Measurements from ENCODE around the gene PWWP2B.
A peak's percentile ranks its signal among the peaks of the same experiment; 100 is the strongest.
"Not testable (repeated sequence)": the region's sequence is repeated elsewhere in the genome, so short reads cannot be mapped to it uniquely, and the experiment has no call there.

PWWP2B gene

DNA sequence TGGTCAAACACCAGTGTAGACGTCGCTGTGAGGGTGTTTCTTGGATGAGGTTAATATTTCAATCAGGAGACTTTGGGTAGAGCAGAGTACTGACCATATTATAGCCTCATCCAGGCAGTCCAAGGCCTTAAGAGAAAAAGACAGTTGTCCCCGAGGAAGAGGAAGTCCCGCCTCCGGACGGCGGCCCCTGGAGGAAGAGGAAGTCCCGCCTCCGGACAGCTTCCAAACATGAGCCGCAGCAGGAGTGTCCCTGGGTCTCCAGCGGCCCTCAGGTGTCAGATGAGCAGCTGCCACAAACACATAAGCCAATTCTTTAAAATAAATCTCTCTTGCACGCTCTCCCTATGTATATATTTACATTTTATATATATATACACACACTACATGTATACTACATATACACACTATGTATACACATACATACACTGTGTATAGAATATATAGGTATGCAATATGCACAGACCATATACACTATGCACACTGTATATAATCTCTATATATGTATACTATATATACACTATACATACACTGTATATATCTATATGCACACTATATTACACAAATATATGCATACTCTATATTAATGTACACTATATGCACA is 37.5 kb downstream of the PWWP2B start:
- no peak for DNase-seq (ENCODE audit: low spot score)

DNA sequence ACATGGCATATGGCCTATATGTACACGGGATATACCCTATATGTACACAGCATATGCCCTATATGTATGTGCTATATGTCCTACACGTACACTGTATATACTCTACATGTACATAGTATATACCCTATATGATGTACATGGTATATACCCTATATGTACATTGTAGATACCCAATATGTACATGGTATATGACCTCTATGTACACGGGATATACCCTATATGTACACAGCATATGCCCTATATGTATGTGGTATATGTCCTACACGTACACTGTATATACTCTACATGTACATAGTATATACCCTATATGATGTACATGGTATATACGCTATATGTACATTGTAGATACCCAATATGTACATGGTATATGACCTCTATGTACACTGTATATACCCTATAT is 38.3 kb downstream of the PWWP2B start:
- not testable (repeated sequence) for DNase-seq (ENCODE audit: low spot score)

DNA sequence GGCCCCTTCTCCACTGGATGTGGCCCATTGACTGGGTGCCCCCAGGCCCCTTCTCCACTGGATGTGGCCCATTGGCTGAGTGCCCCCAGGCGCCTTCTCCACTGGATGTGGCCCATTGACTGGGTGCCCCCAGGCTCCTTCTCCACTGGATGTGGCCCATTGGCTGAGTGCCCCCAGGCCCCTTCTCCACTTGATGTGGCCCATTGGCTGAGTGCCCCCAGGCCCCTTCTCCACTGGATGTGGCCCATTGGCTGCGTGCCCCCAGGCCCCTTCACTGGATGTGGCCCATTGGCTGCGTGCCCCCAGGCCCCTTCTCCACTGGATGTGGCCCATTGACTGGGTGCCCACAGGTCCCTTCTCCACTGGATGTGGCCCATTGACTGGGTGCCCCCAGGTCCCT is 39.1 kb downstream of the PWWP2B start:
- DNase-seq (ENCODE audit: low spot score): not testable (repeated sequence)

GRCh38 chr10:132436861-132437410 is 39.9 kb downstream of the PWWP2B start:
- no peak for DNase-seq (ENCODE audit: low spot score)

DNA sequence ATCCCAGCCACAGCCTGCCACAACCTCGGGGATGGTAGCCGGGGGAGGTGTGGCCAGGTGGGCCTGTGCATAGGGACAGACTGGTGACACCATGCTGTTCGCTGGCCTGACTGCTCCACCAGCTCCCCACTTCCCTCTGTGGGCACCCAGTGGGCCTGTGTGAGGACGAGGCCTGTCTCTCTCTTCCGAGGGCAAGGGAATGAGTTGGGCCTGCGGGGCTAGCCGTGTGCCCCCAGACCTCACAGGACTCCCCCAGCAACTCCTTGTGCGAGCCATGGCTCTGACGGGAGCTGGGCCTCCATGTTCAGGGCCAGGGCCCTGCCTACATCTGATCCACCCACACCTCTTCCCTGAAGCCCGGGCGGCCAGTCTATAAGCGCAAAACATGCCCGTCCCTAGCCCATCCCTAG is 40.5 kb downstream of the PWWP2B start:
- DNase-seq (ENCODE audit: low spot score): no peak

DNA sequence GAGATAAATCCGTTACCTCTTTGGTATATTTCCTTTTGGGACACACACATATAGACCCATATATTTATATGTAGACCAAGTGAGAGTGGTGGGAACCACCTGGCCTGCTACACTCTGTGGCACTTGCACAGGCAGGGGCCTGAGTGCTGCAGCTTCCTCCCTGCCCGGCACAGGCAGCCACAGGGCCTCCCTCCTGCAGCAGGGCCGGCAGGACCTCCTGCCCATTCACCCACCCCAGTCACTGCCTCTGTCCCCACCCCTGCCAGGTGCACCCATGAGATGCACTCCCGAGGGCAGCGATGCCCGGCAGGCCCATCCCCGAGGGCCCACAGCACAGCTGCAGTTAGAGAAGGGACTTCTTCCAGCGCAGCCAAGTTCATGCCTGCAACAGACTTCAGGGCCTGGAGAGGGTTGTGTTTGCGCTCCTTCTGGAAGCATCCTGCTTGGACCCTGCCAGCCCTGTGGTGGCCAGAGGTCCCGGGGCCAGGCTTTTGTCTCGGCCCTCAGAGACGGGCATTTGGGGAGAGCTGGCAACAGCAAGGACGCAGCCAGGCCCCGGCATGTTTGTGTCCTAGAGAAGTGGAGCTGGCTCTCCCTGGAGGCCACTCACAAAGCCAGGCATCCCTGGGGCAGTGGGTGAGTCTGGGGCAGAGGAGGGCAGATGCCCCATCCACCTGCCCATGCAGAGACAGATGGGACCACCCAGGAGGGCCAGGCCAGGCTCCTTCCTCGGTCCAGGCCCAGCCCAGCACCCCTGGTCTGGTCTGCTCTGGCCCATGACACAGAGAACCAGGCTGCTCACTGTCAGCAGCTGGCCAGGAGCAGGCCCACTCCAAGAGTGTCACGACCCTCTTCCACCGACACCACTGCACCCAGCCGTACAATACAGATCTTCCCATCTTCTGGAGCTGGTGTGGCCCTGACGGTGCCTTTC is 41.4 kb downstream of the PWWP2B start:
- DNase-seq (ENCODE audit: low spot score): no peak

- DNase-seq (ENCODE audit: low spot score): no peak
Measured at GRCh38 chr10:132439025-132439388, 42.0 kb downstream of the PWWP2B start.

GRCh38 chr10:132439424-132440163 is 42.6 kb downstream of the PWWP2B start:
- no peak for DNase-seq (ENCODE audit: low spot score)

- DNase-seq (ENCODE audit: low spot score): no peak
Measured at GRCh38 chr10:132440791-132441565, 44.0 kb downstream of the PWWP2B start.

GRCh38 chr10:132441818-132442524 is 45.0 kb downstream of the PWWP2B start:
- no peak for DNase-seq (ENCODE audit: low spot score)

- no peak for DNase-seq (ENCODE audit: low spot score)
Measured at GRCh38 chr10:132442636-132443035, 45.6 kb downstream of the PWWP2B start.

DNA sequence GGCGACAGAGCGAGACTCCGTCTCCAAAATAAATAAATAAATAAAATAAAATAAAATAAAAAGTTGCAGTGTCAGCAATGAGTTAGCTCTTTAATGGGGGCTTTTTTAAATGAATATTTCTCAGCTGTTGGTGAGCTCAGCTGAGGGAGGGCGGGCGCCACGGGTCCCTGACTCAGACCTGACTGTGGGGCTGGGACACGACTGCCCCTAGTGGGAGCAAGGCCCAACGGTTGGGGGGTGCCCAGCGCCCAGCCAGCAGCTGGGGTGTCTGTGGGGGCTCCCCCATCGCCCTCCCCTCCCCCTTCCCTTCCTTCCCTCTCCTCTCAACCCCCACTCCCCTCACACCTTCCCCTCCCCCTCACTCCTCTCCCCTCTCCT is 46.6 kb downstream of the PWWP2B start:
- peak; percentile 47 for DNase-seq (ENCODE audit: low spot score)

DNA sequence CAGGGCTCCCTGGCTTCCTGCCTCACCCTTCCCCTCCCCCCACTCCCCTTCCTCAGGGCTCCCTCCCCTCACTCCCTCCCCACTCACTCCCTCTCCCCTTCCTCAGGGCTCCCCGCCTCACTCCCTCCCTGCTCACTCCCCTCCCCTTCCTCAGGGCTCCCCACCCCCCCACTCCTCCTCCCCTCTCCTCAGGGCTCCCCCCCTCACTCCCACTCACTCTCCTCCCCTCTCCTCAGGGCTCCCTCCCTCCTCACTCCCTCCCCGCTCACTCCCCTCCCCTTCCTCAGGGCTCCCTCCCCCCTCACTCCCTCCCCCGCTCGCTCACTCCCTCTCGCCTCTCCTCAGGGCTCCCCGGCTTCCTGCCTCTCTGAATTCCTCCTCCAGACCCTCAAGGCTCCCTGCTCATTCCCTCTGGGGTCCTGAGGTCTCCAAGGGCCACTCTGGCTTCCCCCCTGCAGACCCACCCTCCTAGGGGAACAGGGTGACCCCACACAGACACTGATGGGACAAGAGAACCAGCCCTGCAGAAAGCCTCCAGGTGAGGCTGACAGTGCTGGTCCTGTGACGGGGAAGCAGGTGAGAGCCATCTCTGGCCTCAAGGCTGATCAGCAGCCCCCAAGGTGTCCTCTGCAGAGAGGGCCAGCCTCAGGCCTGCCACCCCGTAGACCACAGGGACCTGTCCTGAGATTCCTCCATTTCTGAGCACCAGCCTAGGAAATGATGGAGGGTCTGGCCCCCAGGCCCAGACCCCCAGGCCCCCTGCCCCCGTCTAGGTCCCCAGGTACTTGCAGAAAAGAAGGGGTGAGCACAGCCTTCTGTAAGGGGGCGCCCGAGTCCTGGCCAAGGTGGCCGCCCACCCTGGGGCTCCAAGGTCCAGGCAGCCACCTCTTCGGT is 47.2 kb downstream of the PWWP2B start:
- DNase-seq (ENCODE audit: low spot score): no peak

- DNase-seq (ENCODE audit: low spot score): no peak
Measured at GRCh38 chr10:132444877-132445351, 47.9 kb downstream of the PWWP2B start.

DNA sequence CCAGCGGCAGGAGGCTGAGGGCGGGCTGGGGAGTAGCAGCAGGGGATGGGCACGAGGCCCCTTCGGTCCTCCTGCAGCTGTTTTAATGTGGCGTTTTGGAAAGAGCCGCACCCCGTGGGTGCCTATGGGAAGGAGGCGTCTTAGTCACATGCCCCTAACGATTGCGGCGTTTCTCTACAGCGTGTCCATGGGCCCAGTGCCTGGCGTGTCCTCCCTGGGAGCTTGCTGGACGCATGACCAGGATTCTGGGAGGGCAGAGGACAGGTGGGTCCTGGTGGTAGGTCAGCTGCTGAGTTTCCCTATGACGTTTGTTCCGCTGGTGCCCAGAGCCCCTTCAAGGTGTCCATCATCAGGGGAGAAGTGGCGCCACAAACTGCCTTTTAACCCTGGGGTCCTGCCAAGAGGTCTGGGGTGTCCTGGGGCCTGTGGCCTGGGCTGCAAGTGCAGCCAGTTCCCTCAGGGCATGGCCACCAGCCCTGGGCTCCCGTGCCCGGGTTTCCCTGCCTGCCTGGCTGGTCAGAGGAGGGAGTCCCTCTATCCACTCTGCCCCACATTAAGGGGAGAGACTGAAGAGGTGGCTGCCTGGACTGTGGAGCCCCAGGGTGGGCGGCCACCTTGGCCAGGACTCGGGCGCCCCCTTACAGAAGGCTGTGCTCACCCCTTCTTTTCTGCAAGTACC is 48.7 kb downstream of the PWWP2B start:
- no peak for DNase-seq (ENCODE audit: low spot score)

DNA sequence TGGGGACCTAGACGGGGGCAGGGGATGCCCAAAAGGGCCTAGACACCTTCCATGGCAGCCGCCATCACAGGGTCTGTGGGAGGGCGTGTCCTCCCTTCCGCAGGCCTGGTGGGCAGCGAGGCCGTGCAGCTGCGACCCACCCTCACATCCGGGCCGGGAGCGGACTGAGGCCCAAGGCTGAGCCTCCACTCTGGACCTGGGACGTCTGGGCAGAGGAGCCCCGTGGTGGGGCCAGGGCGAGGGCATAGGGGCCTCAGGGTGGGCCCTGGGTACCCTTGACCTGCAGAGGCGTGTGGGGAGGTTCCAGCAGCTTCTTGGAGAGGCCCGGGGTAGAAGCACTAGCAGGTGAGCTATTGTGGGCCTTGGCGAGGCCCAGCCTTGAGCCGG is 49.2 kb downstream of the PWWP2B start:
- DNase-seq (ENCODE audit: low spot score): no peak

DNA sequence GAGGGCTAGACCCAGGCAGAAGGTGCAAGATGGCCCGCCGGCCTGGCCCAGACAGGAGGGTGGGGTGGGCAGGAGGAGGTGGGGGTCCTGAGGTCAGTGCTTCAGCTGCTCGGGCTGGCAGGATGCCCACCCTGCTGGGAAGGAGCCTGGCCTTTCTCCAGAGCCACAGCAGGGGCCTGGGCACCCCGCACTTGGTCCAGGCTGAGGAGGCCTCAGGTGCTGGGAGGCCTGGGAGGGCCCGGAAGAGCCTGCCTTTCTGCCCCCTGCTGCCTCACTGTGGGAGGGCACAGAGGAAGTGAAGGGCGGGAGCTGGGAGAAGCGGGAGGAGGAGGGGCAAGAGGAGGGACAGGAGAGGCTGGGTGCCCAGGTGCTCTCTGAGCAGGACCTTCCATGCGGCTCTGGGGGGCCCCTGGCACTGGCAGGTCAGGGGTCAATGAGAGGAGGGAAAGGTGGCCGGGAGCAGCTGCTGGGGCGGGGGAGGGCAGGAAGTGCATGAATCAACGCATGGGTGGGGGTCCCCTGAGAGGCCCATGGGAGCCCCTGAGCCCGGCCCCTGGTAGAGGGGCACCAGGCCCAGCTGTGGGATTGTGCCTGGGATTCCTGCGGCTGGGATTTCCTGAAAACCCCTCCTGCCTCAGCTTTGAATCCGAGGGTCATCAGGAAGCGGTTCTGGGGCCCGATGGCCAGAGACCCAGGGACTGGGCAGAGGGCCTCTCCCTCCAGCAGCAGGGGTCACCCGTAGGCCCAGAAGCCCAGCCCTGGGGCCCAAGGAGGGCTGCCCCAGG is 49.9 kb downstream of the PWWP2B start:
- DNase-seq (ENCODE audit: low spot score): no peak

DNA sequence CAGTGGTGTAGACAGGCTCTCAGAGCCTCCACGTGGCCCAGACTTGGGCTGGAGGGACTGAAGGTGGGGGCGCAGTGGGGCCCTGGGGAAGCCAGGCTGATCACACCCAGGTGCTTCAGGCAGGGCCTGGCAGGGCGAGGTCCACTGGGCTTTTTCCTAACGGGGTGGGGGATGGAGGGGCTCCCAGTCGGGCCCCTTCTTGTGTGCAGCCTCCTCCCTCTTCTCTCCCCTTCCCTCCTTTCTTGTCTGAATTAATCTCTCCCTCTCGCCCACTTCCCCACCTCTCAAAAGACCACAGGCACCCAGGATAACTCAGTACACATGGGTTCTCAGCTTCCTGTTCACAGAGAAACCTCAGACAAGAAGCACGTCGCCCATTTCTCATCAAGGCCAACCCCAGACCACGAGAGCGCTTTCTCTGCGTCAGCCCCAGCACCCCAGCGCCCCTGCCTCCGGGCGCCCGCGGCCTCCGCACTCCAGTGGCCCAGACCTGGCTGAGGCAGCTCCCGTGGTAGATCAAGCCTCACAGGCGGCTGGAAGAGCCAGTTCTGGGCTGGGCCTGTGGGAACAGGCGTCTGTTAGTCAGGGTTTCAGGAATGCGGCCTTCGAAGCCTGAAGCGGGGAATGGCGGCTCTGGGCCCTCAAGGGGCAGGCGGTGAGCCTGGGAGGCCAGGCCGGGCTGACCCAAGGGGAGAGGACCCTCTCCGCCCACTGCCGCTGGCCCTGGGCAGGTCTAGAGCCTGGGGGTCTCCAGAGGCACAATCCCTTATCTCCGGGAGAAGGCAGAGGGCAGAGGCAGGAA is 50.6 kb downstream of the PWWP2B start:
- no peak for DNase-seq (ENCODE audit: low spot score)

Measured in germinal center (tissue), 1 donor.